Muscle of back (tissue), 11 donors: ENCODE measurements around the gene SERTM1. TPM values are rescaled to one million over a fixed set of nuclear protein-coding genes. Genes with fewer than 3 reads are reported as not detected.

Experiments
- DNase-seq, 3 donors: peaks; one replicate each; pipeline versions ENCODE4 v3.0.0 to v3.0.0-alpha.2; 2013
- polyA plus RNA-seq, 10 donors: library from polyadenylated mRNA; unstranded; fragments of 120-200 nt; gene quantifications; one replicate each; pipeline ENCODE4 v1.2.1, GENCODE V29; 2013; ENCODE audit not compliant: insufficient read length in 10 of 10

SERTM1 gene
- polyA plus RNA-seq, 10 donors: 0.08 to 1.5 (median 0.61) TPM

GRCh38 chr13:36709136-36709890, 35.5 kb downstream of the SERTM1 start:
- no peak for DNase-seq

GRCh38 chr13:36710396-36710795, 36.6 kb downstream of the SERTM1 start:
- DNase-seq: no peak

- DNase-seq: no peak
Observed at GRCh38 chr13:36712290-36712689, 38.5 kb downstream of the SERTM1 start.

GRCh38 chr13:36712770-36713169, 39.0 kb downstream of the SERTM1 start:
- DNase-seq: peak; percentile 16 to 61 (median 31)

GRCh38 chr13:36713887-36714286, 40.1 kb downstream of the SERTM1 start:
- peak in 1 of 3 donors; percentile 13 for DNase-seq

GRCh38 chr13:36715841-36716240, 42.0 kb downstream of the SERTM1 start:
- no peak for DNase-seq

- DNase-seq: no peak
Observed at GRCh38 chr13:36717017-36717416, 43.2 kb downstream of the SERTM1 start.

GRCh38 chr13:36717966-36718545, 44.2 kb downstream of the SERTM1 start:
- peak in 2 of 3 donors; percentile 11 to 21 for DNase-seq

GRCh38 chr13:36718686-36719085, 44.9 kb downstream of the SERTM1 start:
- no peak for DNase-seq

- DNase-seq: no peak
Observed at GRCh38 chr13:36724141-36724540, 50.3 kb downstream of the SERTM1 start.

- no peak for DNase-seq
Observed at GRCh38 chr13:36725936-36726335, 52.1 kb downstream of the SERTM1 start.

GRCh38 chr13:36728006-36728405, 54.2 kb downstream of the SERTM1 start:
- no peak for DNase-seq

GRCh38 chr13:36736119-36736726, 62.4 kb downstream of the SERTM1 start:
- peak; percentile 41 to 79 (median 65) for DNase-seq

- no peak for DNase-seq
Observed at GRCh38 chr13:36737524-36738083, 63.8 kb downstream of the SERTM1 start.

GRCh38 chr13:36745436-36745835, 71.6 kb downstream of the SERTM1 start:
- no peak for DNase-seq

- no peak for DNase-seq
Observed at GRCh38 chr13:36746051-36746450, 72.2 kb downstream of the SERTM1 start.

Other genes with a start within 250 kb of the SERTM1 start
- gene CCNA1, start 241.5 kb upstream of the SERTM1 start, polyA plus RNA-seq: 1 to 10 TPM in 3 of 10 donors, under 1 TPM in 7; 0.46 to 1.6 (median 0.69) TPM
- gene RFXAP, start 145.2 kb downstream of the SERTM1 start, polyA plus RNA-seq: 10 to 100 TPM in 6 of 10 donors, 1 to 10 TPM in 4; 8.1 to 15.0 (median 11.3) TPM
- 10 to 100 TPM; 10.0 to 22.4 (median 14.9) TPM for gene SMAD9, start 246.2 kb downstream of the SERTM1 start, polyA plus RNA-seq